DND-41 (cell line): Measurements from ENCODE around the gene AMACR.

ENCODE experiments used
- ATAC-seq: fragments of 200-7000 bp; cut with Tn5 transposase; 3 replicates; pipeline ENCODE4 v1.9.1; 2021; ENCODE audit warnings: low read depth; ENCODE audit not compliant: insufficient read depth
- DNase-seq: peaks from one replicate; pipeline ENCODE4 v3.0.0-alpha.2; 2020
- H2AFZ ChIP-seq: 2 replicates; pipeline ENCODE4 v1.6.0; 2012; ENCODE audit warnings: low read depth, low read length
- H3K27ac ChIP-seq: 2 replicates; pipeline ENCODE4 v1.5.1; 2012; ENCODE audit warnings: low read length, inconsistent platforms
- H3K27me3 ChIP-seq: fragments of 200-600 bp; sonication (generic); 2 replicates; pipeline ENCODE4 v1.6.0; 2012; ENCODE audit warnings: low read length, mild to moderate bottlenecking, inconsistent platforms; ENCODE audit not compliant: insufficient read depth, poor library complexity
- H3K36me3 ChIP-seq: 2 replicates; pipeline ENCODE4 v1.5.1; 2012; ENCODE audit warnings: low read length, inconsistent platforms; ENCODE audit not compliant: insufficient read depth
- H3K4me1 ChIP-seq: 2 replicates; pipeline ENCODE4 v1.5.1; 2012; ENCODE audit warnings: mild to moderate bottlenecking, low read length; ENCODE audit not compliant: insufficient read depth
- H3K4me2 ChIP-seq: 2 replicates; pipeline ENCODE4 v1.6.0; 2012; ENCODE audit warnings: mild to moderate bottlenecking, moderate library complexity, low read length, inconsistent platforms; ENCODE audit not compliant: insufficient read depth
- H3K4me3 ChIP-seq, 2 experiments: fragments of 200-600 bp in 1 of 2; shearing (Covaris generic) in 1 of 2; 2 replicates each; pipeline ENCODE4 v1.5.1; 2012 to 2016; ENCODE audit warnings: inconsistent platforms in 2 of 2, low read length in 2 of 2, mild to moderate bottlenecking in 2 of 2, low read depth in 1 of 2, moderate library complexity in 1 of 2
- H3K79me2 ChIP-seq: 2 replicates; pipeline ENCODE4 v1.6.0; 2012; ENCODE audit warnings: low read length, inconsistent platforms; ENCODE audit not compliant: insufficient read depth
- H3K9ac ChIP-seq: 2 replicates; pipeline ENCODE4 v1.6.0; 2012; ENCODE audit warnings: low read depth, mild to moderate bottlenecking, inconsistent platforms, low read length, moderate library complexity
- H3K9me3 ChIP-seq: 2 replicates; pipeline ENCODE4 v1.5.1; 2012; ENCODE audit warnings: low read length, moderate library complexity, mild to moderate bottlenecking, inconsistent platforms; ENCODE audit not compliant: insufficient read depth, severe bottlenecking
- H4K20me1 ChIP-seq: 2 replicates; pipeline ENCODE4 v1.6.0; 2012; ENCODE audit warnings: low read length; ENCODE audit not compliant: insufficient read depth
- CTCF ChIP-seq: IDR thresholded peaks from 2 replicates; pipeline ENCODE4 v1.5.1; 2012; ENCODE audit warnings: borderline replicate concordance, low read length, moderate library complexity, mild to moderate bottlenecking; ENCODE audit not compliant: poor library complexity, severe bottlenecking; ENCODE audit errors: extremely low read depth
- EZH2 ChIP-seq: IDR thresholded peaks from 3 replicates; pipeline ENCODE4 v1.6.1; 2012; ENCODE audit warnings: borderline replicate concordance, low read depth, mild to moderate bottlenecking, moderate library complexity, low read length, inconsistent platforms; ENCODE audit not compliant: severe bottlenecking

AMACR gene

GRCh38 chr5:33981408-33982162, 26.3 kb downstream of the AMACR start:
- no peak for DNase-seq
- peaks cover 8% of the 10 kb centered on the region for H3K9me3 ChIP-seq
- no peaks in the 10 kb centered on the region for H4K20me1 ChIP-seq
- H2AFZ ChIP-seq: no peak overlapping the region
- no peak overlapping the region for H3K9ac ChIP-seq
- H3K27me3 ChIP-seq: no peaks in the 10 kb centered on the region
- no peak for ATAC-seq
- H3K36me3 ChIP-seq: no peaks in the 10 kb centered on the region
- H3K4me2 ChIP-seq: no peak overlapping the region
- H3K79me2 ChIP-seq: no peaks in the 10 kb centered on the region
- no peak for TF ChIP-seq EZH2
- TF ChIP-seq CTCF: no peak
- no peaks in the 10 kb centered on the region for H3K4me1 ChIP-seq
- no peak overlapping the region for H3K4me3 ChIP-seq
- no peak overlapping the region for H3K27ac ChIP-seq

- no peak for ATAC-seq
- TF ChIP-seq EZH2 (no peak), CTCF (no peak)
Measured at GRCh38 chr5:33980030-33980429, 27.8 kb downstream of the AMACR start.

GRCh38 chr5:33978306-33978705, 29.5 kb downstream of the AMACR start:
- no peak for ATAC-seq
- no peak overlapping the region for H3K4me2 ChIP-seq

More at GRCh38 chr5:33980030-33980429, 27.8 kb downstream of the AMACR start:
- H3K79me2 ChIP-seq: no peaks in the 10 kb centered on the region
- H3K9ac ChIP-seq: no peak overlapping the region
- H3K4me3 ChIP-seq: no peak overlapping the region
- H3K4me2 ChIP-seq: no peak overlapping the region
- H3K4me1 ChIP-seq: no peaks in the 10 kb centered on the region
- no peaks in the 10 kb centered on the region for H3K36me3 ChIP-seq
- no peak overlapping the region for H2AFZ ChIP-seq
- H3K27me3 ChIP-seq: no peaks in the 10 kb centered on the region
- no peaks in the 10 kb centered on the region for H4K20me1 ChIP-seq
- DNase-seq: no peak
- H3K9me3 ChIP-seq: no peaks in the 10 kb centered on the region
- H3K27ac ChIP-seq: no peak overlapping the region

More at GRCh38 chr5:33978306-33978705, 29.5 kb downstream of the AMACR start:
- Histone ChIP-seq H3K36me3 (no peaks in the 10 kb centered on the region), H4K20me1 (no peaks in the 10 kb centered on the region), H3K79me2 (no peaks in the 10 kb centered on the region), H3K9ac (no peak overlapping the region), H3K4me1 (no peaks in the 10 kb centered on the region), H3K9me3 (no peaks in the 10 kb centered on the region), H3K4me3 (no peak overlapping the region), H2AFZ (no peak overlapping the region), H3K27ac (no peak overlapping the region), H3K27me3 (no peaks in the 10 kb centered on the region)
- DNase-seq: no peak
- TF ChIP-seq CTCF (no peak), EZH2 (no peak)
